Choroid plexus epithelial cell (primary cell): ENCODE measurements around the gene EMILIN2.

Experiments used
- DNase-seq: peaks from one replicate; pipeline ENCODE4 v3.0.0-alpha.2; 2010; ENCODE audit warnings: low read depth
- H3K4me3 ChIP-seq: 2 replicates; pipeline ENCODE4 v1.5.1; 2011; ENCODE audit warnings: low read depth, mild to moderate bottlenecking, control low read depth, low read length, moderate library complexity
- TF ChIP-seq, protein P1 (sequence below): conservative IDR thresholded peaks from 2 replicates; pipeline ENCODE4 v1.5.1; 2011; ENCODE audit warnings: low read depth, mild to moderate bottlenecking, control low read depth, inconsistent platforms, low read length, moderate library complexity

Gene EMILIN2

DNA sequence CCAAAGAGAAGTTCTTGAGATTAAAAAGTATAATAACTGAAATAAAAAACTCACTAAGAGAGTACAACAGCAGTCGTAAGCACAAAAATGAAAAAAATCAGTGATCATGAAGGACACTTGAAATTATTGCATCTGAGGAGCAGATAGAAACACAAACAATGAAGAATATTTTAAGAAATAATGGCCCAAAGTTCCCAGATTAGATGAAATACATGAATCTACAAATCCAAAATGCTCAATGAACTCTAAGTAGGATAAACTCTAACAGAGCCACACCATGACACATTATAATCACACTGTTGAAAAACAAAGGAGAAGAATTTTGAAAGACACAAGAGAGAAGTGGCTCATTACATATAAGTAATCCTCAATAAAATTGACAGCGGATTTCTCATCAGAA is 31.9 kb upstream of the EMILIN2 start:
- no peak for DNase-seq
- TF ChIP-seq, protein P1, sequence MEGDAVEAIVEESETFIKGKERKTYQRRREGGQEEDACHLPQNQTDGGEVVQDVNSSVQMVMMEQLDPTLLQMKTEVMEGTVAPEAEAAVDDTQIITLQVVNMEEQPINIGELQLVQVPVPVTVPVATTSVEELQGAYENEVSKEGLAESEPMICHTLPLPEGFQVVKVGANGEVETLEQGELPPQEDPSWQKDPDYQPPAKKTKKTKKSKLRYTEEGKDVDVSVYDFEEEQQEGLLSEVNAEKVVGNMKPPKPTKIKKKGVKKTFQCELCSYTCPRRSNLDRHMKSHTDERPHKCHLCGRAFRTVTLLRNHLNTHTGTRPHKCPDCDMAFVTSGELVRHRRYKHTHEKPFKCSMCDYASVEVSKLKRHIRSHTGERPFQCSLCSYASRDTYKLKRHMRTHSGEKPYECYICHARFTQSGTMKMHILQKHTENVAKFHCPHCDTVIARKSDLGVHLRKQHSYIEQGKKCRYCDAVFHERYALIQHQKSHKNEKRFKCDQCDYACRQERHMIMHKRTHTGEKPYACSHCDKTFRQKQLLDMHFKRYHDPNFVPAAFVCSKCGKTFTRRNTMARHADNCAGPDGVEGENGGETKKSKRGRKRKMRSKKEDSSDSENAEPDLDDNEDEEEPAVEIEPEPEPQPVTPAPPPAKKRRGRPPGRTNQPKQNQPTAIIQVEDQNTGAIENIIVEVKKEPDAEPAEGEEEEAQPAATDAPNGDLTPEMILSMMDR: no peak
- H3K4me3 ChIP-seq: no peak overlapping the region

DNA sequence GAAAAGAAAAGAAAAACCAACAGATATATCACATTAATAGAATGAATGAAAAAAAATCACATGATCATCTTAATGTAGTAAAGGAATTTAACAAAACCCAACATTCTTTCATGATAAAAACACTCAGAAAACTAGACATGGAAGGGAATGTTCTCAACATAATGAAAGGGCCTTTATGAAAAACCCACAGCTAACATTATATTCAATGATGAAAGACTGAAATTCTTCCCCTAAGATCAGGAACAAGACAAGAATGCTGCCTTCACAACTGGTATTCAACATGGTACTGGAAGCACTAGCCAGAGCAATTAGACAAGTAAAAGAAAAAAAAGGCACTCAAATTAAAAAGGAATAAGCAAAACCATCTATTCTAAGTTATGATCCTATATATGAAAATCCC is 28.5 kb upstream of the EMILIN2 start:
- TF ChIP-seq, protein P1: no peak
- no peak overlapping the region for H3K4me3 ChIP-seq
- no peak for DNase-seq

DNA sequence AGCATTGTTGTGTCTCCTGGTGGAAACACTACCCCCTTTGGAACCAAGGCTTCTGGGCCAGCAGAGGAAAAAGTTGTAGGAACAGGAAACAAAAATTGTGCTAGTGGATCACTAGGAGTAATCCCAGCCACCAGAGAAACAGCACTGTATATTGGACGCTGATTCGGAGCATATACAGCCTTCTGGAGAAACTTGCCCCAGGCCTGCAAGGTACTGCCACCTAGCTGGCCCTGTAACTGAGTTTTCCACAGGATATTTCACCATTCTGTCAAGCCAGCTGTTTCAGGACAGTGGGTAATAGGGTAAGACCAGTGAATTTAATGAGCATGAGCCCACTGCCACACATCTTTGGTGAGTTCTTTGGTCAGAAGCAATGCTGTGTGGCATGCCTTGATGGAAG is 25.1 kb upstream of the EMILIN2 start:
- TF ChIP-seq, protein P1: no peak
- no peak overlapping the region for H3K4me3 ChIP-seq
- DNase-seq: no peak

DNA sequence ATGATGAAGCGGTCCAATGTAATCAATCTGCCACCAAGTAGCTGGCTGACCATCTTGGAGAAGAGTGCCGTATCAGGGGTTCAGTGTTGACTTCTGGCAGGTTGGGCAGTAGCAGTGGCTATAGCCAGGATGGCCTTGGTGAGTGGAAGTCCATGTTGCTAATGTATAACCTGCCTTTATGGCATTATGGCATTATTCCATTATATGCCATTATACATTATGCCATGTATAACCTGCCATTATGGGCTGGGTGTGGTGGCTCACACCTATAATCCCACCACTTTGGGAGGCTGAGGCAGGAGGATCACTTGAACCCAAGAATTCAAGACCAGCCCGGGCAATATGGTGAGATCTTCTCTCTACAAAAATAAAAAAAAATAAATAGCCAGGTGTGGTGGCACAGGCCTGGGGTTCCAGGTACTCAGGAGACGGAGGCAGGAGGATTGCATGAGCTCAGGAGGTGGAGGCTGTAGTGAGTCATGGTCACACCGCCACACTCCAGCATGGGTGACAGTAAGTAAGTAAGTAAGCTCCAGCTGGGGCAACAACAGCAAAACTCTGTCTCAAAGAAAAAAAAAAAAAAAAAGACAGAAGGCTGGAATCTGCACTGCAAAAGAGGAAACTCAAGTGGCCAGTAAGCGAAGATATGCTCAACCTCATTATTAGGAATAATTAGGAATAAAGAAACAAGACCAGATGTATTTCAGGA is 24.4 kb upstream of the EMILIN2 start:
- no peak for DNase-seq
- TF ChIP-seq, protein P1: no peak
- no peak overlapping the region for H3K4me3 ChIP-seq

DNA sequence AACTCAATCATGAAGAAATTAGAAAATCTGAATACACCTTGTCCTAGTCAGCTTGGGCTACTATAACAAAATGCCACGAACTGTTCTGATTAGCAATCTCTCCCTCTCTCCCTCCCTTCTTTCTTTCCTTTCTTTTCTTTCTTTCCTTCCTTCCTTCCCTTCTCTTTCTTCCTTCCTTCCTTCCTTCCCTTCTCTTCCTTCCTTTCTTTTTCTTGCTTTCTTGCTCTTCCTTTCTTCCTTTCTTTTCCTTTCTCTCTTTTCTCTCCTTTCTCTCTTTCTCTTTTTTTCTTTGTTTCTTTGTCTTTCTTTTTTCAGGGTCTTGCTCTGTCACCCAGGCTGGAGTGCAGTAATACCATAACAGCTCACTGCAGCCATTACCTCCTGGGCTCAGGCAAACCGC is 23.6 kb upstream of the EMILIN2 start:
- DNase-seq: no peak
- no peak overlapping the region for H3K4me3 ChIP-seq
- TF ChIP-seq, protein P1: no peak

DNA sequence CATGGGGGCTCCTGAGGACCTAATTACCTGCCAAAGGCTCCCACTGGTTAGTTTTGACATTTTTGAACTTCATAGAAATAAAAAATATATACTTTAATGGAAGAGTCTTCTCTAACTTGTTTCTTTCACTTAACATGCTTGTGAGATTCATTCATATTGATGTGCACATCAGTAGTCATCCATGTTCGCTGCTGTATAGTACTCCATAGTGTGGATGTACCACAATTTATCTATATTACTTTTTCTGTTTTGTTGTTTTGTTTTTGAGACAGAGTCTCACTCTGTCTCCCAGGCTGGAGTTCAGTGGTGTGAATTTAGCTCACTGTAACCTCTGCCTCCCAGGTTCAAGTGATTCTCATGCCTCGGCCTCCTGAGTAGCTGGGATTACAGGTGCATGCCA is 22.8 kb upstream of the EMILIN2 start:
- DNase-seq: no peak
- TF ChIP-seq, protein P1: no peak
- no peak overlapping the region for H3K4me3 ChIP-seq

DNA sequence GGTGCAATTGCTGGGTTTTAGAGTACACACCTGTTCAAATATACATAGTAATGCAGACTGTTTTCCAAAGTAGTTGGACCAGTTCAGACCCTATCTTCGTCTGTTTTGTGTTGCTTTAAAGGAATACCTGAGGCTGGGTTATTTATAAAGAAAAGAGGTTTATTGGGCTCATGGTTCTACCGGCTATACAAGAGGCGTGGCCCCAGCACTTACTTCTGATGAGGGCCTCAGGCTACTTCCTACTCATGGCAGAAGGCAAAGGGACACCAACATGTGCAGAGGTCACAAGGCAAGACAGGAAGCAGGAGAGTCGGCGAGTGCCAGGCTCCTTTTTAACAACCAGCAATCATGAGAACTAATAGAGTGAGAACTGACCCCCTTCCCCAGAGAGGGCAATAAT is 21.9 kb upstream of the EMILIN2 start:
- TF ChIP-seq, protein P1: no peak
- H3K4me3 ChIP-seq: no peak overlapping the region
- no peak for DNase-seq
